Measurements from ENCODE around the gene DAZAP2.
"Not testable (repeated sequence)": the region's sequence is repeated elsewhere in the genome, so short reads cannot be mapped to it uniquely, and the experiment has no call there.

Gene DAZAP2

DNA sequence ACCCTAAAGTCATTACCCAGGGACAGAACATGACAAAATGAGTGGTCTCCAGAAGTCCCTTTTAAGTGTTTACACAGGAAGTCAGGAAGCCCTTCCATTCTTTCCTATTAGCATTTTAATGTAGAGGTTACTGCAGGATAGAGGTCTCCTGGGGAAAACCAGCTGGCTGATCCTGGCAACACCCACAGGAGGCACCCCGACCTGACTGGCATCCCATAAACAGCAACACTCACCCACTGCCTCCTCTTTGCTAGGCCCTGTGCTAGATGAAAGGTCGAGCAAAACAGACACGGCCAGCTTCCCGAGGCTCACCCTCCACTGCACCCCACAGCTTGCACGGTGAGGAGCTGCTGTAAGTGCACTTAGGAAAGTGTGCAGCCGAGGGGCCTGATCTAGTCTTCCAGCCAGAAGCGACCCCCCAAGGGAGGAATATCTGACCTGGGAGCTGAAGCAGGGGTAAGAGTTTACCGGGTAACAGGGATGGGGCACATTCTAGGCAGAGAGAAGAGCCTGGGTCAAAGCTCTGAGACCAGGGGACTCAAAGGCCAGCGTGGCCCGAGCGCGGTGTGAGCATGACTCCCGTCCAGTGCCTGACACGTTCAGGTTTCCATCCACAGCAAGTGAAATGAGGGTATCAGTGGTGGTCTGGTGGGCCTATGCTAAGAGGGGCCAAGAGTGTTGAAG is 9.0 kb downstream of the DAZAP2 start:
- no peak for DNase-seq

GRCh38 chr12:51253276-51253675 is 14.7 kb downstream of the DAZAP2 start:
- DNase-seq, result no peak

DNA sequence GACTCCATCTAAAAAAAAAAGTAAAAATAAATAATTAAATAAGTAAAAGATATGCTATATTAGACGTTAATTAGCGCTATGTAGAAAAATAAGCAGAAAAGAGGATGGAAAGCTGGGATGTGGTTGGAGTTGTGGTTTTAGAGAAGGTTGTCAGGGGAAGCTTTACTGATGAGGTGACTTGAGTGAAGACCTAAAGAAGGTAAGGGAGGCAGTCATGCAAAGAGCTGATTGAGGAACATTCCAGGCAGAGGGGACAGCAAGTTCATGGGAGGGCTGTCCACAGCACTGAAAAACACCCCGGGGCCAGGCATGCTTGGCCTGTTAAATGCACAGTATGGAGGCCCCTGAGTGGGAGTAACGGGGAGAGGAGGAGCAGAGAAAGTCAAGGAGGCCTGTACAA is 15.9 kb downstream of the DAZAP2 start:
- no peak for DNase-seq

DNA sequence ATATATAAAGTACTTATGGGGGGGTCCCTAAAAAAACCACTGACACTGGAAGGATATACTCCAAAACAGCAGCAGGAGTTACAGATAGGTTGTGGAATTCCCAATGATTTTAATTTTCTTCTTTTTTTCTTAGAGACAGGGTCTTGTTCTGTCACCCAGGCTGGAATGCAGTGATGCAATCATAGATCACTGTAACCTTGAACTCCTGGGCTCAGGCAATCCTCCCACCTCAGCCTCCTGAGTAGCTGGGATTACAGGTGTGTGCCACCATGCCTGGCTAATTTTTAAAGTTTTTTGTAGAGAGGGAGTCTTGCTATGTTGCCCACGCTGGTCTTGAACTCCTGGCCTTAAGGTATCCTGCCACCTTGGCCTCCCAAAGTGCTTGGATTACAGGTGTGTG is 21.0 kb downstream of the DAZAP2 start:
- DNase-seq, result not testable (repeated sequence)

- DNase-seq, result peak; percentile 52
These were observed 24.1 kb downstream of the DAZAP2 start for GRCh38 chr12:51262758-51263177.

DNA sequence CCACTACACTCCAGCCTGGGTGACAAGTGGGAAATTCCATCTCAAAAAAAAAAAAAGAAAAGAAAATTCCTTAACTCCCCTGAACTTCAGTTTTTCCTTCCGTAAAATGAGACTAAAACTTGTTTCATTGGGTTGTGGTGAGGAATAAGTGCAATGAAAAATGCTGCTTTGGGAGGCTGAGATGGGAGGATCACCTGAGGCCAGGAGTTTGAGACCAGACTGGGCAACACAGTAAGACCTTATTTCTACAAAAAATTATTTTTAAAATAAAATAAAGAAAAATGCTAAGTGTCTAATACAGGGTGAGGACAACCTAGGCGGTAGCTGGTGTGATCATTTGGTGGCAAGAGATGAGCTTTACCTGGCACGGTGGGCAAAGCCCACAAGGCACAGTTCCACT is 24.7 kb downstream of the DAZAP2 start:
- no peak for DNase-seq

- DNase-seq, result no peak
These were observed 25.7 kb downstream of the DAZAP2 start for GRCh38 chr12:51264297-51264696.

- peak; percentile 62 for DNase-seq
These were observed 26.4 kb downstream of the DAZAP2 start for GRCh38 chr12:51265024-51265423.

GRCh38 chr12:51269174-51270066 is 30.8 kb downstream of the DAZAP2 start:
- peak; percentile 64 for DNase-seq

GRCh38 chr12:51270067-51270950 is 31.7 kb downstream of the DAZAP2 start, which contains the start of gene SMAGP:
TSS of gene SMAGP (minus strand) at chr12:51270415. CDS start at chr12:51269278, 1,137 bp downstream.
- DNase-seq, result peak; percentile 52

DNA sequence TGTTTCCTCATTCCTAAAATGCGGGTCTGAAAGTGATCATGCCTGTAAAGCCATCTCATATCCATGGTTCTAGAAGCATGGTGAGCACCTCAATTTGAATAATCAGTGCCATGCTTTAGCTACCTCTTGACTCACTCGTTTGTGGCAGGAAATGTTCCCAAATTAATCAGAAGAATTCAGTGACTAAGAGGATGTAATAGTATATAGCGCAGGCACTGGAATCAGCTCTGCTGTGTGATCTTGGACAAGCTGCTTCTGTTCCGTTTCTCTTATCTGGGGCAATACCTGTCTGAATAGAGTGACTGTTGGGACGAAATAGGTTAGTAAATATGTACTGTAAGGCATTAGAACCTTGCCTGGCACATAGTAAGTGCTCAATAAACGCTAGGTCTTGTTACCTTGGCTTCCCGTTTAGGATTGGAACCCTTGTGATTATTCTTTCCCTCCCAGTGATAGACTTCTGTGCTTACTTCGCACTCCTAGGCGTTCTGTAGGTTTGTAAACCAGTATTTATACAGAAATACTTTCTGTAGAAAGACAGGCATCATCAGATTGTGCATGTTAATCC is 32.4 kb downstream of the DAZAP2 start:
- no peak for DNase-seq

- DNase-seq, result not testable (repeated sequence)
These were observed 34.2 kb downstream of the DAZAP2 start for GRCh38 chr12:51272810-51273209.

DNA sequence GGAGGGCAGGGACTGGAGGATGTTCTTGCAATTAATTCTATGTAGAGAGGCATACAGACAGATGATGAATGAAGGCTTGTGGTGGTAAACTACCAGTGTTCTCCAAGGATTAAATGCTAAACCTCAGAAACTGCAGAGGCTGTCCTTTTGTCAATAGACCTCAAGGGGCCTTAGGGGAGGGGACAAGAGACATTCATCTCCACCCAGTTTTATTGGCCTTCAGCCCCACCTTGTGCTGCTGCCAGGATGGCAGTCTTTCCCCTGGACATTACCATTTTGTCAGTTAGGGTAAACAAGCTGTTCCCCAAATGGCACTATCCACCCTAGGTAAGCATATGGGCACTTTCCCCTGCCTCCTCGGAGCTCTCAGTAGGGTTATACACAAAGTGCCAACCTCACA is 36.5 kb downstream of the DAZAP2 start:
- DNase-seq, result no peak

DNA sequence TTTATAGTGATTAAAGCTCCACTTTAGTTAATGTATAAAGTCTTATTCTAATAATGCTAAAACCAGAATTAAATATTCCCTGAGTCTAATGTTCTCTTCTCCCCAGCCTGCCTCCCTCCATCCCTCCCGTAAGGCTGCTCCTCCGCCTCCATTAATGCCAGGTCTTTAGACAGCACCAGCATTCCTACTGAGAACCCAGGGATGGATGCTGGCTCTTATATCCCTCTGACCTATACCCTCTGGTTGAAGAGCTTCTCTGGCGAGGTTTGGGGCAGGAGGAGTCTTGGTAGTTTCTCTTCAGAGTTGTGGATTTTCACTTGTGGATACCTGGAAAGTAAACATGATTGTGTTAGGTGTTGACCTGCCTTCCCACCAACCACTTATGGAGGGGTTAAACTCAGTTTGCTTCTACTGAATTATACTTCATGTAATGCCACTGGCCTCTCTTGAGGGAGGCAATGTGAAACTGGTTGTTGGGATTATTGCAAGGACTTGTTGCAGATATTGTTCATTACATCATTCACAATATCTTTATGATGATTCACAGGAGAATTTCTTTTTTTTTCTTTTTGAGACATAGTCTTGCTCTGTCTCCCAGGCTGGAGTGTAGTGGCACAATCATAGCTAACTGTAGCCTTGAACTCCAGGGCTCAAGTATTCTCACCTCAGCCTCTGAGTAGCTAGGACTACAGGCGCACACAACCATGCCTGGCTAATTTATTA is 42.7 kb downstream of the DAZAP2 start:
- no peak for DNase-seq

DNA sequence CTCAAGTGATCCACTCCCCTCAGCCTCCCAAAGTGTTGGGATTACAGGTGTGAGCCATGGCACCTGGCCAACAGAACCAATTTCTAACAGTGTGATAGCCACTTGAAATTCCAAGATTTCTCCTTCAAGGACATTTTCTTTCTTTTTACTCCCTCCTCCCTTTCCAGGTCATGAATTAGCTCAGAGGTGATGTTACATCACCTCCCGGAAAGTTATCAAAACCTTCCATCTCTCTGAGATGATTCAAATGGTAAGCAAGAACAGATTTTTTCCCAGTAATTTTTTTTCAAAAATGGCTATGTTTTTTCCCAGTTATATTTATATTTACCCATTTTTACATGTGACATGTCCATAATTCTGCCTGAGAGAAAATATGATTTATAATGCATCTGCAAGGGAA is 47.2 kb downstream of the DAZAP2 start:
- no peak for DNase-seq

DNA sequence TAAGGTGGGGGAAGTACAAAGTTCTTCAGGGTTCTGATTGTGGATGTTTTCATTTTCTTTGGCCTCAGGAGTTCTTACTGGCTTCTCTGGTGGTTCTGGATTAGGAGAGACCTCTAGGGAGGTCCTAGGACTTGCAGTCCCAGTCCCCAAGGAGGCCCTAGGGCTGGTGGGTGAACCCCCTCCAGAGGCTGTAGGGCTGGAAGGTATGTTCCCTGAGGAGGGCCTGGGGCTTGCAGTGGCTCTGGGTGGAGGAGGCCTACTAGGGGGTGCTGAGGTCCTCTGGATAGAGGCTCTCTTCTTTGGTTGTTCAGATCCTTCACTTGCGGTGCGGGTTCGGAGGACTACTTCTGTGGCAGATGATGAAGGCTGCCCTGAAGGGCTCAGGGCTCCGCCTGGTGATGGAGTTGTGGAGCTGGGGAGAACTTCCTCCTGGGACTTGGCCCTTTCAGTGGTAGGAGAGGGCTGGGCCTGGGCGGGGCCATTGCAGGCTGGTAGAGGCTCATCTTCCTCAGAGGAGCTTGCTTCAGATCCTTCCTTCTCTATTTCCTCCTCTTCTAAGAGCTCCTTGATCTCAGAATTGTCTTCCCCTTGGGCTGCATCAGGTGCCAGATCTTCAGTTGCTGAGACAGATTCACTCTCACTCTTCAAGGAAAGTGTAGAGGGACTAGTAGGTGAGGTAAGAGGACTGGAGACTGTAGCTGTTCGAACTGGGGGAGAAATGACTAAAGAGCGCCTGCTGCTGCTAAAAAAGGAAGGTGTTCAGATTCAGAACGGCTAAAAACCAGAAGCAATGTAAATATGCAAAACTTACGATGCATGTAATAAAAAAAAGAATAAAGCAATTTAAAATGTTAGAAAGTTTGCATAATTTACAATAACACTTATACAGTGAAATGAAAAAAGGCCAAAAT is 53.2 kb downstream of the DAZAP2 start:
- not testable (repeated sequence) for DNase-seq
